HCT116 (cell line): ENCODE results near the gene BAZ1B. TPM values are rescaled to one million over a fixed set of nuclear protein-coding genes. Genes with fewer than 3 reads are reported as not detected.

Experiments used
- ATAC-seq: fragments of 200-7000 bp; cut with Tn5 transposase; 2 replicates; pipeline ENCODE4 v1.9.1; 2020; ENCODE audit warnings: mild to moderate bottlenecking, moderate library complexity
- BruUV-seq: library from RNA; stranded (reverse); fragments of 400-500 nt; replicated peaks from 2 replicates; lab custom pipeline; 2021; lab: Mats Ljungman, UMichigan
- CTCF ChIA-PET: fragments of 300-600 bp; sonication (Branson Sonifier 250); formaldehyde crosslinking; loops from one replicate; lab custom pipeline; 2021; ENCODE audit warnings: antibody characterized with exemption; lab: Charles Lee
- POLR2A ChIA-PET: fragments of 300-600, 350-600 bp; sonication (Branson Sonifier 250); formaldehyde crosslinking; loops from one replicate; lab custom pipeline; 2021; ENCODE audit warnings: antibody characterized with exemption; lab: Charles Lee
- RAD21 ChIA-PET, 2 experiments: fragments of 300-600 bp; sonication (Branson Sonifier 250); formaldehyde crosslinking; loops; one replicate each; lab custom pipeline; 2023; ENCODE audit warnings: low total read pairs in 2 of 2; ENCODE audit not compliant: uncharacterized antibody in 2 of 2, unreplicated experiment in 2 of 2, low non-redundant PET in 1 of 2; lab: Charles Lee
- DNase-seq: peaks from one replicate; pipeline ENCODE4 v3.0.0-alpha.2; 2010; ENCODE audit warnings: low read depth, low spot score
- H2AFZ ChIP-seq: fragments of 200-600 bp; shearing (Covaris generic), sonication (generic); 2 replicates; pipeline ENCODE4 v1.6.1; 2017; ENCODE audit warnings: low read depth, mixed run types, mixed read lengths, antibody characterized with exemption, low read length; ENCODE audit not compliant: poor library complexity, severe bottlenecking
- H3K27ac ChIP-seq: 2 replicates; pipeline ENCODE4 v1.5.1; 2012; ENCODE audit warnings: low read depth, low read length
- H3K27me3 ChIP-seq: fragments of 200-600 bp; sonication (generic); 2 replicates; pipeline ENCODE4 v1.6.1; 2016; ENCODE audit warnings: mixed run types, low read length, mixed read lengths; ENCODE audit not compliant: insufficient read depth
- H3K36me3 ChIP-seq, 2 experiments: fragments of 200-500 bp in 1 of 2; fragments of 200-600 bp in 1 of 2; sonication (Bioruptor generic) in 1 of 2; sonication (generic) in 1 of 2; 2 replicates each; pipeline versions ENCODE4 v1.5.1 to v1.6.1; 2014 to 2016; ENCODE audit warnings: low read length in 2 of 2, inconsistent platforms in 1 of 2, mixed read lengths in 1 of 2, mixed run types in 1 of 2; ENCODE audit not compliant: insufficient read depth in 2 of 2, control insufficient read depth in 1 of 2
- H3K4me1 ChIP-seq, 2 experiments: fragments of 200-600 bp in 1 of 2; sonication (generic) in 1 of 2; 2 replicates each; pipeline versions ENCODE4 v1.5.1 to v1.6.1; 2012 to 2017; ENCODE audit warnings: low read length in 2 of 2, inconsistent platforms in 1 of 2, mild to moderate bottlenecking in 1 of 2, mixed read lengths in 1 of 2, mixed run types in 1 of 2, moderate library complexity in 1 of 2; ENCODE audit not compliant: insufficient read depth in 2 of 2, control insufficient read depth in 1 of 2
- H3K4me2 ChIP-seq: fragments of 200-600 bp; sonication (generic); 2 replicates; pipeline ENCODE4 v1.6.1; 2017; ENCODE audit warnings: mixed run types, low read length, mixed read lengths
- H3K4me3 ChIP-seq, 2 experiments: fragments of 200-600 bp in 1 of 2; sonication (generic) in 1 of 2; replicated peaks in 1 of 2; 2 replicates each; pipeline ENCODE4 v1.5.1; 2011 to 2016; ENCODE audit warnings: low read length in 2 of 2, control low read depth in 1 of 2, low read depth in 1 of 2, mild to moderate bottlenecking in 1 of 2, mixed read lengths in 1 of 2, mixed run types in 1 of 2
- H3K79me2 ChIP-seq: fragments of 200-600 bp; sonication (generic); 2 replicates; pipeline ENCODE4 v1.6.1; 2017; ENCODE audit warnings: mild to moderate bottlenecking, mixed run types, low read length, moderate library complexity, mixed read lengths; ENCODE audit not compliant: insufficient read depth
- H3K9ac ChIP-seq: fragments of 200-600 bp; sonication (generic); 2 replicates; pipeline ENCODE4 v1.6.1; 2016; ENCODE audit warnings: low read length, mixed read lengths
- H3K9me2 ChIP-seq: fragments of 200-600 bp; sonication (generic), shearing (Covaris generic); 2 replicates; pipeline ENCODE4 v1.6.1; 2017; ENCODE audit warnings: mixed run types, mild to moderate bottlenecking, moderate library complexity; ENCODE audit not compliant: insufficient read depth
- H3K9me3 ChIP-seq, 2 experiments: fragments of 200-500 bp in 1 of 2; fragments of 200-600 bp in 1 of 2; sonication (Bioruptor generic) in 1 of 2; sonication (generic) in 1 of 2; 2 replicates each; pipeline ENCODE4 v1.6.1; 2014 to 2017; ENCODE audit warnings: low read length in 2 of 2, mixed read lengths in 2 of 2, inconsistent platforms in 1 of 2, low read depth in 1 of 2, mild to moderate bottlenecking in 1 of 2, mixed run types in 1 of 2, moderate library complexity in 1 of 2; ENCODE audit not compliant: control insufficient read depth in 1 of 2, insufficient read depth in 1 of 2
- H4K20me1 ChIP-seq: fragments of 200-600 bp; sonication (generic), shearing (Covaris generic); 2 replicates; pipeline ENCODE4 v1.6.1; 2017; ENCODE audit warnings: mixed run types, mild to moderate bottlenecking, moderate library complexity; ENCODE audit not compliant: insufficient read depth
- CBX3 ChIP-seq: IDR thresholded peaks from 2 replicates; pipeline ENCODE4 v1.6.1; 2012; ENCODE audit warnings: low read depth
- FOSL1 ChIP-seq: IDR thresholded peaks from 2 replicates; pipeline ENCODE4 v1.6.1; 2012; ENCODE audit warnings: low read depth
- POLR2A ChIP-seq: IDR thresholded peaks from 2 replicates; pipeline ENCODE4 v1.7.0; 2011; ENCODE audit warnings: borderline replicate concordance; ENCODE audit not compliant: insufficient read depth, insufficient read length; ENCODE audit errors: extremely low read depth
- RAD21 ChIP-seq: IDR thresholded peaks from 2 replicates; pipeline ENCODE4 v1.6.1; 2012; ENCODE audit warnings: low read depth, mild to moderate bottlenecking
- SIN3A ChIP-seq: IDR thresholded peaks from 2 replicates; pipeline ENCODE4 v1.6.1; 2012; ENCODE audit warnings: low read depth
- SP1 ChIP-seq: IDR thresholded peaks from 2 replicates; pipeline ENCODE4 v1.6.1; 2012; ENCODE audit warnings: low read depth
- ZFX ChIP-seq: fragments of 450-650 bp; IDR thresholded peaks from 2 replicates; pipeline ENCODE4 v1.6.1; 2017
- intact Hi-C: fragments of 100-400 bp; cut with micrococcal nuclease; formaldehyde crosslinking; loops from 2 replicates; pipeline ENCODE4 v1.10.0; 2022
- total RNA-seq: library from RNA; stranded (reverse); gene quantifications from one replicate; pipeline ENCODE4 v1.2.1, GENCODE V29; 2021; ENCODE audit not compliant: unreplicated experiment
- TF ChIP-seq, protein P1 (sequence below), 3 experiments: fragments of 200-600 bp in 1 of 3; sonication (generic) in 1 of 3; IDR thresholded peaks in 2 of 3; conservative IDR thresholded peaks in 1 of 3; 2 replicates each; pipeline ENCODE4 v1.5.1; 2012 to 2017; ENCODE audit warnings: low read depth in 2 of 3, low read length in 2 of 3, antibody characterized with exemption in 1 of 3, borderline replicate concordance in 1 of 3, control low read depth in 1 of 3, mild to moderate bottlenecking in 1 of 3, mixed read lengths in 1 of 3, mixed run types in 1 of 3, moderate library complexity in 1 of 3; ENCODE audit not compliant: insufficient read depth in 1 of 3

BAZ1B gene
- total RNA-seq, 1 experiment from 2014 or later, result 81.1 TPM

DNA sequence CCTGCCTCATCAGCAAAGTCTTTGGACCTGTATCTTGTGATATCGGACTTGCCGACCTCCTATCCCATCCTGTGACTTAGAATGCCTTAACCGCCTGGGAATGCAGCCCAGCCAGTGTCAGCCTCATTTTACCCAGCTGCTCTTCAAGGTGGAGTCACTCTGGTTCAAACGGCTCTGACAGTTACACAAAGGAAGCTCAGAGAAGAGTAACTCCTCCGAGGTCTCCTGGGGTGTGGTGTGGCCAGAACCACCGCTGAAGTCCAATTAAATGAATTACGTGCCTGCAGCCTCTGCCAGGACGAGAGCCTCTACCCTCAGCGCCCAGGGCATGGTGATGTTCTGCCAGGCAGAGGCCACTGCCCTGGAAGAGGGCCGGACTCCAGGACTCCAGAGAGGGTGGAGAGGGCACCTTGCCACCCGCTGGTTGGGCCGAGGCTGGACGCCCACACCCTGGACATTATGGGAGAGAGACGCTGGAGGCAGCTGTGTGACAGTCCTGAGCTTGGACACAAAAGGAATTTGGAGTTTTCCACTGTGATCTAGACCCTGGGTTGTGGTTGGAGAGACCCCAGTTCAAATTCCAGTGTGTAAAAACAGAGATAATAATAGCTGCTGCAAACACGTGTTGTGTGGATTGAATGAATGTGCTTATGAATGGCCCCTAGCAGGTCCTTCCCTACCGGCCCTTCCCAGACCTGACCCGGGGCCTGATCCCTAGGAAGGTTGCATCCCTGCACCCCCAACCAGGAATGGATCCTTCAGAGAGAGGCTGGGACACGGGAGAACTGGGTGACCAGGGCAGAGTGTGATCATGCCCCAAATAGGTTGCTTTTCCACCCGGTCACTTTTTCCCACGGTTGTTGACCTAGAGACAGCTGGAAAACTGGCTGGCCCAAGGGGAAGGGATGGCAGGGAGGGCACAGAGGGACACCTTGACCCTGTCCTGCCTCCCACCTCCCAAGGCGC, 126.3 kb downstream of the BAZ1B start:
- RAD21 ChIA-PET, result no interaction called here
- no peaks in the 10 kb centered on the region for H3K9me2 ChIP-seq
- no peak overlapping the region for H3K27ac ChIP-seq
- no peaks in the 10 kb centered on the region for H3K36me3 ChIP-seq
- no peak overlapping the region for H2AFZ ChIP-seq
- H3K4me2 ChIP-seq, result no peak overlapping the region
- no TSS peak for BruUV-seq
- H3K4me1 ChIP-seq, result no peaks in the 10 kb centered on the region
- no peaks in the 10 kb centered on the region for H4K20me1 ChIP-seq
- no peaks in the 10 kb centered on the region for H3K79me2 ChIP-seq
- no peaks in the 10 kb centered on the region for H3K9me3 ChIP-seq
- no peak for ATAC-seq
- H3K27me3 ChIP-seq, result no peaks in the 10 kb centered on the region
- POLR2A ChIA-PET, result no interaction called here
- no peak overlapping the region for H3K4me3 ChIP-seq
- intact Hi-C loops, result no loop called here
- CTCF ChIA-PET, result no interaction called here
- no peak overlapping the region for H3K9ac ChIP-seq
- DNase-seq, result no peak
- TF ChIP-seq SIN3A (no peak), CBX3 (no peak), FOSL1 (no peak), SP1 (no peak), RAD21 (no peak), POLR2A (no peak), ZFX (no peak)
- TF ChIP-seq, protein P1, sequence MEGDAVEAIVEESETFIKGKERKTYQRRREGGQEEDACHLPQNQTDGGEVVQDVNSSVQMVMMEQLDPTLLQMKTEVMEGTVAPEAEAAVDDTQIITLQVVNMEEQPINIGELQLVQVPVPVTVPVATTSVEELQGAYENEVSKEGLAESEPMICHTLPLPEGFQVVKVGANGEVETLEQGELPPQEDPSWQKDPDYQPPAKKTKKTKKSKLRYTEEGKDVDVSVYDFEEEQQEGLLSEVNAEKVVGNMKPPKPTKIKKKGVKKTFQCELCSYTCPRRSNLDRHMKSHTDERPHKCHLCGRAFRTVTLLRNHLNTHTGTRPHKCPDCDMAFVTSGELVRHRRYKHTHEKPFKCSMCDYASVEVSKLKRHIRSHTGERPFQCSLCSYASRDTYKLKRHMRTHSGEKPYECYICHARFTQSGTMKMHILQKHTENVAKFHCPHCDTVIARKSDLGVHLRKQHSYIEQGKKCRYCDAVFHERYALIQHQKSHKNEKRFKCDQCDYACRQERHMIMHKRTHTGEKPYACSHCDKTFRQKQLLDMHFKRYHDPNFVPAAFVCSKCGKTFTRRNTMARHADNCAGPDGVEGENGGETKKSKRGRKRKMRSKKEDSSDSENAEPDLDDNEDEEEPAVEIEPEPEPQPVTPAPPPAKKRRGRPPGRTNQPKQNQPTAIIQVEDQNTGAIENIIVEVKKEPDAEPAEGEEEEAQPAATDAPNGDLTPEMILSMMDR (IDR thresholded peaks at IDR 0.05 in 2 of 3, conservative IDR thresholded peaks at IDR 0.05 in 1 of 3; ENCODE audit: borderline replicate concordance in 1 of 3, insufficient read depth in 1 of 3, low read depth in 2 of 3, low read length in 2 of 3), result no peak
